OCI-M1 (cell line): Measurements from ENCODE around the gene LYPD1.
A peak's percentile ranks its signal among the peaks of the same experiment; 100 is the strongest.
"Not testable (repeated sequence)": the region's sequence is repeated elsewhere in the genome, so short reads cannot be mapped to it uniquely, and the experiment has no call there.

Experiments
- DNase-seq: peaks from one replicate; lab custom pipeline; 2025; lab: John Stamatoyannopoulos, UW

LYPD1 gene

GRCh38 chr2:132669908-132670495, at the start of gene LYPD1:
LYPD1 (minus strand) TSS chr2:132670205; CDS start chr2:132669932, 273 bp downstream.
- DNase-seq: no peak

GRCh38 chr2:132719480-132719879, 49.5 kb upstream of the LYPD1 start:
- no peak for DNase-seq

- no peak for DNase-seq
Measured at GRCh38 chr2:132716954-132717353, 46.9 kb upstream of the LYPD1 start.

- no peak for DNase-seq
Measured at GRCh38 chr2:132715386-132716351, 45.7 kb upstream of the LYPD1 start.

GRCh38 chr2:132703396-132703795, 33.4 kb upstream of the LYPD1 start:
- no peak for DNase-seq

GRCh38 chr2:132701810-132702209, 31.8 kb upstream of the LYPD1 start:
- no peak for DNase-seq

- not testable (repeated sequence) for DNase-seq
Measured at GRCh38 chr2:132699802-132700201, 29.8 kb upstream of the LYPD1 start.

- DNase-seq: not testable (repeated sequence)
Measured at GRCh38 chr2:132698347-132698746, 28.3 kb upstream of the LYPD1 start.

- DNase-seq: no peak
Measured at GRCh38 chr2:132697556-132698205, 27.7 kb upstream of the LYPD1 start.

- no peak for DNase-seq
Measured at GRCh38 chr2:132692816-132693215, 22.8 kb upstream of the LYPD1 start.

- no peak for DNase-seq
Measured at GRCh38 chr2:132691556-132691955, 21.6 kb upstream of the LYPD1 start.

GRCh38 chr2:132690664-132691303, 20.8 kb upstream of the LYPD1 start:
- no peak for DNase-seq

GRCh38 chr2:132681766-132682165, 11.8 kb upstream of the LYPD1 start:
- no peak for DNase-seq

- DNase-seq: no peak
Measured at GRCh38 chr2:132680544-132680943, 10.5 kb upstream of the LYPD1 start.

GRCh38 chr2:132678483-132678882, 8.5 kb upstream of the LYPD1 start:
- DNase-seq: no peak

- no peak for DNase-seq
Measured at GRCh38 chr2:132677661-132678060, 7.7 kb upstream of the LYPD1 start.

- peak; percentile 3 for DNase-seq
Measured at GRCh38 chr2:132676999-132677398, 7.0 kb upstream of the LYPD1 start.

GRCh38 chr2:132671151-132671835, 1.3 kb upstream of the LYPD1 start:
- no peak for DNase-seq

GRCh38 chr2:132670496-132671150, 618 bp upstream of the LYPD1 start:
- no peak for DNase-seq

GRCh38 chr2:132668987-132669907, 758 bp downstream of the LYPD1 start:
- DNase-seq: no peak
